HAP-1 (cell line): Measurements from ENCODE around the gene IL10RB.

Experiments
- DNase-seq, 2 experiments: peaks; one replicate each; pipeline ENCODE4 v3.0.0-alpha.2; 2016 to 2020; ENCODE audit warnings: low spot score in 2 of 2
- H3K27me3 ChIP-seq: fragments of 250-450 bp; sonication (Bioruptor Pico); 2 replicates; pipeline ENCODE4 v1.5.1; 2020; ENCODE audit warnings: low read depth, mild to moderate bottlenecking, moderate library complexity
- H3K36me3 ChIP-seq: fragments of 250-450 bp; sonication (Bioruptor Pico); replicated peaks from 2 replicates; pipeline ENCODE4 v1.5.1; 2020; ENCODE audit warnings: mild to moderate bottlenecking
- H3K4me1 ChIP-seq: fragments of 250-450 bp; sonication (Bioruptor Pico); 2 replicates; pipeline ENCODE4 v1.5.1; 2020; ENCODE audit warnings: mild to moderate bottlenecking
- H3K4me3 ChIP-seq: fragments of 250-450 bp; sonication (Bioruptor Pico); 2 replicates; pipeline ENCODE4 v1.5.1; 2020; ENCODE audit warnings: mild to moderate bottlenecking, moderate library complexity
- H3K9me3 ChIP-seq: fragments of 250-450 bp; sonication (Bioruptor Pico); 2 replicates; pipeline ENCODE4 v1.5.1; 2020; ENCODE audit warnings: mild to moderate bottlenecking, moderate library complexity
- in situ Hi-C: fragments of 300-500 bp; cut with MboI; formaldehyde crosslinking; loops from 3 replicates; pipeline ENCODE4 v1.14.3; 2020; ENCODE audit warnings: low sequenced_read_pairs, inconsistent platforms, mixed read lengths

IL10RB gene

GRCh38 chr21:33286076-33286475, 19.9 kb downstream of the IL10RB start:
- in situ Hi-C loops: no loop called here
- no peak for DNase-seq
- peaks cover 5% of the 10 kb centered on the region for H3K4me1 ChIP-seq
- H3K4me3 ChIP-seq: no peak overlapping the region
- H3K27me3 ChIP-seq: no peaks in the 10 kb centered on the region
- no peaks in the 10 kb centered on the region for H3K9me3 ChIP-seq
- H3K36me3 ChIP-seq: peaks cover 5% of the 10 kb centered on the region

GRCh38 chr21:33286600-33287456, 20.7 kb downstream of the IL10RB start:
- in situ Hi-C loops: no loop called here
- Histone ChIP-seq H3K9me3 (no peaks in the 10 kb centered on the region), H3K36me3 (peaks cover 5% of the 10 kb centered on the region), H3K4me3 (no peak overlapping the region), H3K4me1 (peaks cover 5% of the 10 kb centered on the region), H3K27me3 (no peaks in the 10 kb centered on the region)
- DNase-seq: peak; percentile 21 to 48

GRCh38 chr21:33289199-33289819, 23.1 kb downstream of the IL10RB start:
- Histone ChIP-seq H3K36me3 (peaks cover 5% of the 10 kb centered on the region), H3K4me1 (peaks cover 5% of the 10 kb centered on the region), H3K27me3 (no peaks in the 10 kb centered on the region), H3K9me3 (no peaks in the 10 kb centered on the region), H3K4me3 (no peak overlapping the region)
- in situ Hi-C loops: no loop called here
- no peak for DNase-seq

- H3K27me3 ChIP-seq: no peaks in the 10 kb centered on the region
- in situ Hi-C loops: no loop called here
- no peaks in the 10 kb centered on the region for H3K9me3 ChIP-seq
- H3K4me3 ChIP-seq: no peak overlapping the region
- DNase-seq: no peak
- H3K36me3 ChIP-seq: peaks cover under 1% of the 10 kb centered on the region; the same call in 1 of the 2 replicates
- H3K4me1 ChIP-seq: peaks cover 5% of the 10 kb centered on the region
Observed at GRCh38 chr21:33290441-33290840, 24.3 kb downstream of the IL10RB start.

GRCh38 chr21:33291686-33292085, 25.5 kb downstream of the IL10RB start:
- Histone ChIP-seq H3K9me3 (no peaks in the 10 kb centered on the region), H3K27me3 (no peaks in the 10 kb centered on the region), H3K4me1 (peaks cover 5% of the 10 kb centered on the region), H3K36me3 (no peaks in the 10 kb centered on the region), H3K4me3 (no peak overlapping the region)
- in situ Hi-C loops: no loop called here
- DNase-seq: no peak

- in situ Hi-C loops: no loop called here
- Histone ChIP-seq H3K4me3 (no peak overlapping the region), H3K4me1 (no peaks in the 10 kb centered on the region), H3K27me3 (no peaks in the 10 kb centered on the region), H3K9me3 (no peaks in the 10 kb centered on the region), H3K36me3 (no peaks in the 10 kb centered on the region)
- DNase-seq: no peak
Observed at GRCh38 chr21:33292724-33293123, 26.6 kb downstream of the IL10RB start.

- Histone ChIP-seq H3K27me3 (no peaks in the 10 kb centered on the region), H3K9me3 (no peaks in the 10 kb centered on the region), H3K36me3 (no peaks in the 10 kb centered on the region), H3K4me1 (no peaks in the 10 kb centered on the region), H3K4me3 (no peak overlapping the region)
- in situ Hi-C loops: no loop called here
- no peak for DNase-seq
Observed at GRCh38 chr21:33293136-33293535, 27.0 kb downstream of the IL10RB start.

- in situ Hi-C loops: no loop called here
- Histone ChIP-seq H3K36me3 (no peaks in the 10 kb centered on the region), H3K9me3 (no peaks in the 10 kb centered on the region), H3K27me3 (no peaks in the 10 kb centered on the region), H3K4me1 (no peaks in the 10 kb centered on the region), H3K4me3 (no peak overlapping the region)
- DNase-seq: no peak
Observed at GRCh38 chr21:33293811-33294216, 27.6 kb downstream of the IL10RB start.

- no peaks in the 10 kb centered on the region for H3K9me3 ChIP-seq
- no peaks in the 10 kb centered on the region for H3K36me3 ChIP-seq
- no peaks in the 10 kb centered on the region for H3K27me3 ChIP-seq
- H3K4me1 ChIP-seq: no peaks in the 10 kb centered on the region; the same call in 1 of the 2 replicates
- no peak for DNase-seq
- no peak overlapping the region for H3K4me3 ChIP-seq
- in situ Hi-C loops: no loop called here
Observed at GRCh38 chr21:33296156-33296555, 30.0 kb downstream of the IL10RB start.

GRCh38 chr21:33299181-33299752, 33.1 kb downstream of the IL10RB start:
- no peak overlapping the region for H3K4me3 ChIP-seq
- no peaks in the 10 kb centered on the region for H3K27me3 ChIP-seq
- no peaks in the 10 kb centered on the region for H3K9me3 ChIP-seq
- no peaks in the 10 kb centered on the region; the same call in 1 of the 2 replicates for H3K4me1 ChIP-seq
- DNase-seq: no peak
- H3K36me3 ChIP-seq: no peaks in the 10 kb centered on the region
- in situ Hi-C loops: no loop called here

- DNase-seq: no peak
- in situ Hi-C loops: no loop called here
- H3K27me3 ChIP-seq: no peaks in the 10 kb centered on the region
- no peaks in the 10 kb centered on the region for H3K36me3 ChIP-seq
- H3K4me3 ChIP-seq: no peak overlapping the region
- H3K4me1 ChIP-seq: no peaks in the 10 kb centered on the region; the same call in 1 of the 2 replicates
- no peaks in the 10 kb centered on the region for H3K9me3 ChIP-seq
Observed at GRCh38 chr21:33300701-33301631, 34.8 kb downstream of the IL10RB start.

GRCh38 chr21:33301632-33302002, 35.5 kb downstream of the IL10RB start:
- H3K4me1 ChIP-seq: no peaks in the 10 kb centered on the region; the same call in 1 of the 2 replicates
- no peak for DNase-seq
- H3K4me3 ChIP-seq: no peak overlapping the region
- H3K36me3 ChIP-seq: no peaks in the 10 kb centered on the region
- H3K27me3 ChIP-seq: no peaks in the 10 kb centered on the region
- no peaks in the 10 kb centered on the region for H3K9me3 ChIP-seq
- in situ Hi-C loops: no loop called here

GRCh38 chr21:33302055-33302454, 35.9 kb downstream of the IL10RB start:
- Histone ChIP-seq H3K27me3 (no peaks in the 10 kb centered on the region), H3K9me3 (no peaks in the 10 kb centered on the region), H3K4me3 (no peak overlapping the region), H3K4me1 (no peaks in the 10 kb centered on the region; the same call in 1 of the 2 replicates), H3K36me3 (no peaks in the 10 kb centered on the region)
- in situ Hi-C loops: no loop called here
- no peak for DNase-seq
